Loucy (cell line): Measurements from ENCODE around the gene HOXA2.

Source experiments
- EZH2phosphoT487 ChIP-seq: fragments of 200-600 bp; IDR thresholded peaks from 2 replicates; pipeline ENCODE4 v1.6.1; 2018; ENCODE audit warnings: antibody characterized with exemption, mild to moderate bottlenecking, moderate library complexity, borderline replicate concordance
- TF ChIP-seq, protein P1 (sequence below): fragments of 200-600 bp; sonication (generic); conservative IDR thresholded peaks from 2 replicates; pipeline ENCODE4 v1.5.1; 2014; ENCODE audit warnings: mild to moderate bottlenecking, antibody characterized with exemption, low read length

- TF ChIP-seq, protein P1, sequence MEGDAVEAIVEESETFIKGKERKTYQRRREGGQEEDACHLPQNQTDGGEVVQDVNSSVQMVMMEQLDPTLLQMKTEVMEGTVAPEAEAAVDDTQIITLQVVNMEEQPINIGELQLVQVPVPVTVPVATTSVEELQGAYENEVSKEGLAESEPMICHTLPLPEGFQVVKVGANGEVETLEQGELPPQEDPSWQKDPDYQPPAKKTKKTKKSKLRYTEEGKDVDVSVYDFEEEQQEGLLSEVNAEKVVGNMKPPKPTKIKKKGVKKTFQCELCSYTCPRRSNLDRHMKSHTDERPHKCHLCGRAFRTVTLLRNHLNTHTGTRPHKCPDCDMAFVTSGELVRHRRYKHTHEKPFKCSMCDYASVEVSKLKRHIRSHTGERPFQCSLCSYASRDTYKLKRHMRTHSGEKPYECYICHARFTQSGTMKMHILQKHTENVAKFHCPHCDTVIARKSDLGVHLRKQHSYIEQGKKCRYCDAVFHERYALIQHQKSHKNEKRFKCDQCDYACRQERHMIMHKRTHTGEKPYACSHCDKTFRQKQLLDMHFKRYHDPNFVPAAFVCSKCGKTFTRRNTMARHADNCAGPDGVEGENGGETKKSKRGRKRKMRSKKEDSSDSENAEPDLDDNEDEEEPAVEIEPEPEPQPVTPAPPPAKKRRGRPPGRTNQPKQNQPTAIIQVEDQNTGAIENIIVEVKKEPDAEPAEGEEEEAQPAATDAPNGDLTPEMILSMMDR, result no peak
- no peak for TF ChIP-seq EZH2phosphoT487
Measured at GRCh38 chr7:27111751-27112277, 9.3 kb upstream of the HOXA2 start.
